ENCODE results near the gene RWDD1. TPM values are rescaled to one million over a fixed set of nuclear protein-coding genes. Genes with fewer than 3 reads are reported as not detected.

RWDD1 gene, protein sequence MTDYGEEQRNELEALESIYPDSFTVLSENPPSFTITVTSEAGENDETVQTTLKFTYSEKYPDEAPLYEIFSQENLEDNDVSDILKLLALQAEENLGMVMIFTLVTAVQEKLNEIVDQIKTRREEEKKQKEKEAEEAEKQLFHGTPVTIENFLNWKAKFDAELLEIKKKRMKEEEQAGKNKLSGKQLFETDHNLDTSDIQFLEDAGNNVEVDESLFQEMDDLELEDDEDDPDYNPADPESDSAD
- polyA plus RNA-seq = 10 to 100 TPM; 38.8 to 82.7 (median 40.1) TPM

DNA sequence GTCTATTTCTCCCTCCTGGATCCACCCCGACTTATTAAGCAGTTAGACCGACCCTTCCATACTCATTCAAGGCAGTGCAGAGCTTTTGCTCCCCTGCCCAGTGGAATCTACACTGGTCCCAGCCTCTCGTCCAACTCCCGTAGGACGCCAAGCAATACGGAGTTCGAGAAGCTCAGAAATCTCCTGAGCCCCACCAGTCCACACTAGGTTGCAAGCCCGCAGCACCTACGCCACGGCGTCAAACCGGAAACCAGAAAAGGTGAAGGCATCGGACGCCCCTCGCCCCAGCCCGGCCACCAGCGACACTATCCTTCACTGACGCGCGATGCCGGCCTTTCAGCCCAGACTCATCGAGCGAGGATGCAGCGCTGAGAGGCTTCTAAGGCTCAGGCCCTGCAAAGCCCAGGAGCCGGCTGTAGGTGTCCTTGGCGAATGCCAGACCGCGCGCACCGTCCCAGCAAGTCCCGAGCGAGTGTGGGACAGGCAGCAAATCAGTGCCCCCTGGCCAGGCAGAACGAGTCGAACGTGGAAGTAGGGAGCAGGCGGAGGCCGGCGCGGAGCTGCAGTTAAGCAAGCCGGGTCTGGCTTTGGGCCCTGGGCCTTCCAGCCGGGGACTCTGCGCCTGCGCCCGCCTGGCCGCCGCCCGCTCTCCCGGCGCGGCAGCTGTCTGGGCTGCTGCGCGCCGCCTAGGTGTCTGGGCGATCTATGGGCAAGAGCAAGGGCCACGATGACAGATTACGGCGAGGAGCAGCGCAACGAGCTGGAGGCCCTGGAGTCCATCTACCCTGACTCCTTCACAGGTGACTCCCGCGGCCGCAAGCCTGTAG lies at the start of gene RWDD1:
Gene RWDD1 (plus strand): TSS at position 649 of the 827 bp plus-strand sequence. CDS start 79 bp downstream, at position 728.
- peak within 1 kb of the TSS; percentile 86 for H3K27ac ChIP-seq (ENCODE audit: low read depth, low read length)
- 0 to 1% (median 0%) methylated on average over 59 to 62 of the region's 62 CpGs for WGBS, 3 donors

DNA sequence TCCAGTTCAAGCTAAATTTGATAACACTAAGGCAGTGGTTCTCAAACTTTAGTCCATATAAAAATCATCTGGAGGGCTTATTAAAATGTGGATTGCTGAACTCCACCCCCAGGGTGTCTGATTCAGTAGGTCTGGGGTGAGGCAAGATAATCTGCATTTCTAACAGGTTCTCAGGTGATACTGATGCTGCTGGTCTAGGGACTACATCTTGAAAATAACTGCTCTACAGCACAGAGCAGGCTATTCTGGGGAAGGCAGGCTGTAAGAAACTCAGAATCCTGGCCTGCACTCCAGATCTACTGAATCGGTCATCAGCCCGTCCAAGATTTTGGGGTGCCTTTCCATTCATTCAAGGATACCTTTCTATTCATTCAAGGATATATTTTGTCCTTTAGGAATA lies 48.4 kb upstream of the RWDD1 start:
- WGBS, 3 donors = 77 to 96% (median 94%) methylated on average over 2 of the region's 2 CpGs

GRCh38 chr6:116524236-116524635 lies 47.1 kb upstream of the RWDD1 start:
- H3K27ac ChIP-seq (ENCODE audit: low read depth, low read length) = no peak overlapping the region
- 83 to 93% (median 88%) methylated on average over 2 of the region's 2 CpGs for WGBS, 3 donors

More for the DNA sequence above, 48.4 kb upstream of the RWDD1 start:
- H3K27ac ChIP-seq (ENCODE audit: low read depth, low read length) = no peak overlapping the region

- no peak overlapping the region for H3K27ac ChIP-seq (ENCODE audit: low read depth, low read length)
- 86 to 94% (median 88%) methylated on average over 1 of the region's 1 CpG for WGBS, 3 donors
Measured at GRCh38 chr6:116528133-116528532, 43.2 kb upstream of the RWDD1 start.

DNA sequence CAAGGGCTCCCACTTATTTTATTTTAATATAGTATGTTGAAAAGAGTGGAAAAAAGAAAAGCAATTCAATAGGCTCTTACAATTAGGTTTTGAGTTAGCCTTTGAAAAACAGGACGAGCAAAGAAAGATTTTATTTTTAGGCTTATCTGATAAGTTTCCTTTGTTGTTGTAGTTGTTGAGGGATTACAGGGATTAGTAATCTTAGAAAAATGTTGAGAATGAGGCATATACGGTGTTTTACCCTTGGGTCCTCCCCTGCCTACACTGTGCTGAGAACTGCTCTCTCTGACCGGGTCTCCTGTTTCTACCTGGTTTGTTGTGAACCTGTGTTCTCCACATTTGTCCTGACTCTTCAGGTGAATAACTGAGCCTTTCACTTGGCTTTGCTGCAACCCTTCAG lies 42.5 kb upstream of the RWDD1 start:
- WGBS, 3 donors = 51 to 60% (median 55%) methylated on average over 3 of the region's 3 CpGs

GRCh38 chr6:116529466-116530290 lies 41.6 kb upstream of the RWDD1 start:
- H3K27ac ChIP-seq (ENCODE audit: low read depth, low read length) = no peak overlapping the region
- WGBS, 3 donors = 63 to 78% (median 73%) methylated on average over 3 of the region's 3 CpGs

More for the DNA sequence above, 42.5 kb upstream of the RWDD1 start:
- H3K27ac ChIP-seq (ENCODE audit: low read depth, low read length) = no peak overlapping the region

DNA sequence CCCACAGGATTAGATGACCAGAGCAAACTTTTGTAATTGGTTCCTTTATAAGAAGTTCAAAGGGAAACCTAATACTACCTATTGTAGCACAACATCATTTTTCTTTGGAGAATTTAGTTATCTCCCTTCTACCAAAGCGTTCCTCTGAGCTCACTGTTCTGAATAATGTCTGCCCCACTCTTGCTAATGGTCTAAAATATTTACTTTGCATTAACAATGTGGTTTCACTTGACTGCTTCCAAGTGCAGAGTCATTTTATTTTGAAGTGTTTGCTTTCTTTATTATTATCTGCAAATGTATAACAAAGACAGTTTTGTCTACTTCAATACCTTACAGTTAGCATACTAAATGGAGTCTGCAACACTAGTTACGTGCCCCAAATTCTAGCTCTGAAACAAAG lies 40.9 kb upstream of the RWDD1 start:
- H3K27ac ChIP-seq (ENCODE audit: low read depth, low read length) = no peak overlapping the region
- WGBS, 3 donors = 72 to 91% (median 79%) methylated on average over 2 of the region's 2 CpGs

GRCh38 chr6:116531675-116532570 lies 39.4 kb upstream of the RWDD1 start:
- H3K27ac ChIP-seq (ENCODE audit: low read depth, low read length) = no peak overlapping the region
- WGBS, 3 donors = 76 to 85% (median 80%) methylated on average over 12 of the region's 12 CpGs

DNA sequence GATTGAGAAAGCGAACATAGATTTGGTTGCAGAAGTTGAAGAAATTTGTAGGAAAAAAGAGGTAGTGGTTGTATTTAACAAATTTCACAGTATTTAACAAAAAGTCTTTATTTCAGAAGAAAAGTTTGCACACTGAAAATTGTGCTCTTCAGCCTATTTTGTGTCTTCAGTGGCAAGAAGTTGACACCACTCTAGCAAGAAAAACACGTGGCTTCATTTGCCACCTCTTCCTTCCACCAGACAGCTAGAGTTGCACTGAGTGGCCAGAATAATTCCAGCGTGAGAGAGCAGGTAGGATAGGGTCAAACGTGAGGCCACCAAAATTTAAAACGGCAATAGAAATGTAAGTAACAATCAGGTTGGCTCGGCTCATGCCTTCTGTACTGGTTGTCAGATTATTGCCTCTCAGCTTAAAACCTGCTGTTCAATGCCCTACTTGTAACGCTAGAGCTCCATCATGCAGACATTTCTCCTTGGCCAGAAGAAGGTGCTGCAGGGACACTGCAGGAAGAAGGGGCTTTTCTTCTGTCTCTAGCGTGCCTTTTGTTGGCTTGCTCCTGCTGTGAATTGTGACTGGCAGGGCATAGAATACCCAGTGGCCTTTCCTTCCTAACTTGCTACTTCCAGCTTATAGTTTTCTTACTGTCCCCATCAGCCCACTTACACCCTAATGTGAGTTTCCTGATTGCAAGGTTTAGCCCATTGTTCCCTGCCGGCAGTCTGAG lies 37.9 kb upstream of the RWDD1 start:
- no peak overlapping the region for H3K27ac ChIP-seq (ENCODE audit: low read depth, low read length)
- whole genome bisulfite sequencing, 3 donors = 53 to 68% (median 66%) methylated on average over 9 of the region's 9 CpGs

DNA sequence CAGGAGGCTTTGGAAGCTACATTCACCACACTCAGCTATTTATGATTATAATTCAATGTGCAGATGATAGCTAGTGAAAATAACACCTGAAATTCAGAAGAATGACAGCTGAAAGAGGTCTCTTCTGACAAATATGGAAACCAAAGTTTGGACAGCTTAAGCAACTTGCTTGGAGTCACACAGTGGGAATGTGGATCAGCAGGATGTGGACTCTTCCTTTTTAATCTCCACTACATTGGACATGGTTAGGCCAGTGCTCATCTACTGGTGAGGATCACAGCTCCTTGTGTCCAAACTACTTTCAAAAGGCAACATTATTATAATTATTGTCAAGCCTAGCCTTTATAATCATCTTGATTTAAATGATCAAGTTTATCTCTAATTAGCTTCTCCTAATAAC lies 36.2 kb upstream of the RWDD1 start:
- no peak overlapping the region for H3K27ac ChIP-seq (ENCODE audit: low read depth, low read length)

DNA sequence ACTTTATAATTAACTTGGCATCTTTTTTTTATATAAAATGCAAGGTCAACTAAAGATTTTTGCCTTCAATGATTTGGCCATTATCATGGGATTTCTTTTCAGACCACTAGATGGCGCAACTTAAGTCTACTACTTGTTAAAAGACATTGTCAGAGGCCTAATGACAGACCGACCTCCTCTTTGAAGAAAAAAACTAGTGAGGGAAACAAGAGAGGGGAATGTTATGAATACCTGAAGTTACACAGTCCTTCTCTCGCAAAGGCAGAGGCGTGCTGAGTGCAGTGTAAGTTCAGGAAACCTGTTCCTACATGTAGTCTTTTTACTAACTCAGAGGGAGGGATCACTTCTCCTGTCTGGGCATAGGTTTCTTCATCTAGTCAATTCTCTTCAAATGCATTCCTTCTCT lies 35.1 kb upstream of the RWDD1 start:
- WGBS, 3 donors = 14 to 16% (median 16%) methylated on average over 4 of the region's 4 CpGs
- no peak overlapping the region for H3K27ac ChIP-seq (ENCODE audit: low read depth, low read length)

- no peak overlapping the region for H3K27ac ChIP-seq (ENCODE audit: low read depth, low read length)
Measured at GRCh38 chr6:116542426-116542825, 28.9 kb upstream of the RWDD1 start.

GRCh38 chr6:116543149-116543548 lies 28.2 kb upstream of the RWDD1 start:
- no peak overlapping the region for H3K27ac ChIP-seq (ENCODE audit: low read depth, low read length)

- no peak within 1 kb of the TSS for H3K27ac ChIP-seq (ENCODE audit: low read depth, low read length)
- 57 to 68% (median 60%) methylated on average over 4 of the region's 4 CpGs for WGBS, 3 donors
Measured at GRCh38 chr6:116545651-116546050, 25.7 kb upstream of the RWDD1 start, which contains the start of gene TRAPPC3L. TSS of gene TRAPPC3L (minus strand) at chr6:116545684. CDS start at chr6:116545514, 170 bp downstream.

GRCh38 chr6:116547358-116547757 lies 23.9 kb upstream of the RWDD1 start:
- 87 to 92% (median 87%) methylated on average over 6 of the region's 6 CpGs for WGBS, 3 donors
- H3K27ac ChIP-seq (ENCODE audit: low read depth, low read length) = no peak overlapping the region

DNA sequence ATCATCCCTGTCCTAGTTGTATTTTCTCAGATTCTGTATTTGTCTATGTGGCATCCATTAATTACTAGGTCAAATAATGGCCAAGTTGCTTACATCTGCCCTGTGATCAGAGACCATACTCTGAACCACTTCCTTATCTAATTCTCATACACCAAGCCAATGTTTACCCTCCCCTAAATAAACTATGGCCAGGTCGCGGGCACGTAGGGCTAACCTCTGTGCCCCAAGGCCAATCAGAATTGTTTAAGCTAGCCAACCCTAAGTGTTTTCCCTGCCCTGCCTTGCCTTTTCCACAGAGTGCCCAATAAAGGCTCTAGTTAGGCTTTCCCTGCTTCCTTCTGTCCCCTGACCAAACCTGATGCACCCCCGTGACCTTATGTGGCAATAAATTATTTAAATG lies 20.5 kb upstream of the RWDD1 start:
- no peak overlapping the region for H3K27ac ChIP-seq (ENCODE audit: low read depth, low read length)
- 25 to 58% (median 46%) methylated on average over 4 of the region's 4 CpGs for WGBS, 3 donors

DNA sequence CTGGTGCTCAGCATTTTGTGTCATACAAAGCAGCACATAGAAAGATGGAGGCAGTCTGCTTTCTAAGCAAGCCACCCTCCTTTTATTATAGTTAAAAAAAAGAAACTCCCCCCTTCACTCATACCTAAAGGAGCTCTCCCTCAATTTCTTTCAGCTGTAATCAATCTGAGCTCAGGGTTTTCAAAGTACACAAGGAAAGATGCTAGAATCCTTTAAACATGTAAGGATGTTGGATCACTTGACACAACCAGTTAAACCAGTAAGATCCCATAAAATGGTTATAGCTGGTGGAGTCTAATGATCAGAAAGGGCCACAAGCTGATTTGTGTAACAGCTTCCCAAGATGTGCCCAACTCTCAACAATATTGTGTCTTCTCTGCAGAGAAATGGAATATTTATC lies 17.9 kb upstream of the RWDD1 start, which contains the start of gene CALHM4:
Gene CALHM4 (plus strand): TSS at position 301 of the 400 bp plus-strand sequence. CDS start 43 bp downstream, at position 344.
- H3K27ac ChIP-seq (ENCODE audit: low read depth, low read length) = no peak within 1 kb of the TSS

Measured in adipose tissue (tissue), 3 donors.